ENCODE results near the gene SPACA6.

GRCh38 chr19:51729781-51730180 is 36.7 kb downstream of the SPACA6 start:
- TF ChIP-seq POLR2A (IDR thresholded peaks at IDR 0.05) (no peak), CTCF (IDR thresholded peaks at IDR 0.05) (no peak), POLR2AphosphoS5 (IDR thresholded peaks at IDR 0.05) (no peak), EP300 (IDR thresholded peaks at IDR 0.05) (no peak)

Measured in stomach (tissue), 4 donors.